Lower leg skin (tissue), 3 donors: ENCODE data around the gene TMEM140.

ENCODE experiments used
- CTCF ChIP-seq, 3 donors: fragments of 450-650 bp; IDR thresholded peaks; one replicate each; pipeline ENCODE4 v1.5.1; 2016; ENCODE audit warnings: antibody characterized with exemption in 3 of 3, mild to moderate bottlenecking in 3 of 3, moderate library complexity in 2 of 3
- POLR2A ChIP-seq, 2 donors: fragments of 450-650 bp; IDR thresholded peaks; one replicate each; pipeline ENCODE4 v1.6.1; 2016 to 2017; ENCODE audit warnings: antibody characterized with exemption in 2 of 2, mild to moderate bottlenecking in 1 of 2, moderate library complexity in 1 of 2

- TF ChIP-seq CTCF (IDR thresholded peaks at IDR 0.05), result no peak
- TF ChIP-seq POLR2A (IDR thresholded peaks at IDR 0.05), result no peak
These were observed 37.8 kb downstream of the TMEM140 start for GRCh38 chr7:135185471-135186260.
